ENCODE data around the gene CSNK1G2.

Gene CSNK1G2

DNA sequence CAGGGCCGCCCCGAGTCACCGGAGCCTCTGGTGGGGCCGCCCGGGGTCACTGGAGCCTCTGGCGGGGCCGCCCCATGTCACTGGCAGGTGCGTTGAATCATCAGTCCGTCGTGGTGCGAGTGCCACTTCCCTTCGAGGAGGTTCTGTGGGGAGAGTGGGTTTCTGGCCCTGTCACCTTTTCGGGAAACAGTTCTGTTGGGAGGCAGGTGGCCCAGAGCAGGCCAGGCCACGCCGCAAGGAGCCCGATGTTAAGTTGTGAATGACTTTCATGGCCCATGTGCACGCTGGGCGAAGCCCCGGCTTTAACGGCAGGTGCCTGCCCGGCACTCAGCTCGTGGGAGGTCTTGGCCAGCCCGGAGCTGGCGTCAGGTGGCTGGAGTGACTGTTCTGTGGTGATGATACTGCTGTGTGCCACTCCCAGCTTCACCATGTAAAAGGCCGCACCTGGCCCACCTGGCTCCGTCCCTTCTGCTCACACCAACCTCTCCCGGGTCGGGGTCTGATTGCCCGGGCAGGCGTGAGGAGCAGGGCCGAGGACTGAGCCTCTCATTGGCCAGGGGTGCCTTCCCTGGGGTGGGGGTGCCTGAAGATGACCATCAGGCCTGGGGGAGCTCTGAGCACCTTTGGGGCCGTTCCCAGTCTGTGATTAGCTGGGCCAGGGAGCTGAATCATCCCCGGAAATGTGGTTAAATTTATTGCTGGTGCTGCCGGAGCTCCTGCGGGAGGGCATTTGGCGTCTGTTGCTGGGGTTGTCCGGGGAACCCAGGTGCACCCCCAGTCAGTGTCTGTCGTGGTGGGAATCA lies 29.2 kb downstream of the CSNK1G2 start:
- TF ChIP-seq, protein P1, sequence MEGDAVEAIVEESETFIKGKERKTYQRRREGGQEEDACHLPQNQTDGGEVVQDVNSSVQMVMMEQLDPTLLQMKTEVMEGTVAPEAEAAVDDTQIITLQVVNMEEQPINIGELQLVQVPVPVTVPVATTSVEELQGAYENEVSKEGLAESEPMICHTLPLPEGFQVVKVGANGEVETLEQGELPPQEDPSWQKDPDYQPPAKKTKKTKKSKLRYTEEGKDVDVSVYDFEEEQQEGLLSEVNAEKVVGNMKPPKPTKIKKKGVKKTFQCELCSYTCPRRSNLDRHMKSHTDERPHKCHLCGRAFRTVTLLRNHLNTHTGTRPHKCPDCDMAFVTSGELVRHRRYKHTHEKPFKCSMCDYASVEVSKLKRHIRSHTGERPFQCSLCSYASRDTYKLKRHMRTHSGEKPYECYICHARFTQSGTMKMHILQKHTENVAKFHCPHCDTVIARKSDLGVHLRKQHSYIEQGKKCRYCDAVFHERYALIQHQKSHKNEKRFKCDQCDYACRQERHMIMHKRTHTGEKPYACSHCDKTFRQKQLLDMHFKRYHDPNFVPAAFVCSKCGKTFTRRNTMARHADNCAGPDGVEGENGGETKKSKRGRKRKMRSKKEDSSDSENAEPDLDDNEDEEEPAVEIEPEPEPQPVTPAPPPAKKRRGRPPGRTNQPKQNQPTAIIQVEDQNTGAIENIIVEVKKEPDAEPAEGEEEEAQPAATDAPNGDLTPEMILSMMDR (IDR thresholded peaks at IDR 0.05; ENCODE audit: low read depth, low read length, missing control alignments), result no peak
- H3K4me3 ChIP-seq (ENCODE audit: low read depth, low read length), result no peak overlapping the region
- no peak for DNase-seq (ENCODE audit: low read depth)

DNA sequence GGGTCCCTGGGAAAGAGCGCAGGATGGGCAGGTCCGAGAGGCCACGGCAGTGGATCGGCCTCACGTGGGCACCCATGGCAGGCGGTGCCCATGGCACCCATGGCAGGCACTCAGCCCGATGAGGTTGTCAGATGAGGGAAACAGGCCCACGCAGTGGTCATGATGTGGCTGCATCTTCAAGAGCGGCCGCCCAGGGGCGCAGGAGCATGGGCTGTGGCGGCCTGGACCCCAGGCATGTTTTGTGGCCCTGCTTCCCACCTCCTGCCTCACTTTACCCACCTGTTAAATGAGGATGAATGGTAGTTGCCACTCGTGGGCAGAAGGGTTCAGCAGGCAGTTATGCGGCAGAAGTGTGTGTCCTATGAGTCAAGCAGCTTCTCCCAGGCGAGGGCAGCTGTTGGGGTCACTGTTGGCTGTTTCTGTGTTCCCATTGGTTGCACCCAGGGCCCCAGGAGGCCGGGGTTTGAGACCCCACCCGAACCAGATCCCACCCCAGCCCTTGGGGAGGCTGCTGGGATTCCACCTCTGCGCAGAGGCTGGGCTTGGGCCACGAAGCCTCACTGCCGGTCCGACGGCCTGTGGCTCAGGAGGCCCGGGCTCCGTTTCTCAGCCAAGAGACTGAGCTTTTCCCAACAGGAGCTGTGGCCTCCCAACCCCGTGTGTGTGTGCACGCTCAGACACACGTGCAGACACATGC lies 30.0 kb downstream of the CSNK1G2 start:
- TF ChIP-seq, protein P1 (IDR thresholded peaks at IDR 0.05; ENCODE audit: low read depth, low read length, missing control alignments), result no peak
- DNase-seq (ENCODE audit: low read depth), result no peak
- H3K4me3 ChIP-seq (ENCODE audit: low read depth, low read length), result no peak overlapping the region

DNA sequence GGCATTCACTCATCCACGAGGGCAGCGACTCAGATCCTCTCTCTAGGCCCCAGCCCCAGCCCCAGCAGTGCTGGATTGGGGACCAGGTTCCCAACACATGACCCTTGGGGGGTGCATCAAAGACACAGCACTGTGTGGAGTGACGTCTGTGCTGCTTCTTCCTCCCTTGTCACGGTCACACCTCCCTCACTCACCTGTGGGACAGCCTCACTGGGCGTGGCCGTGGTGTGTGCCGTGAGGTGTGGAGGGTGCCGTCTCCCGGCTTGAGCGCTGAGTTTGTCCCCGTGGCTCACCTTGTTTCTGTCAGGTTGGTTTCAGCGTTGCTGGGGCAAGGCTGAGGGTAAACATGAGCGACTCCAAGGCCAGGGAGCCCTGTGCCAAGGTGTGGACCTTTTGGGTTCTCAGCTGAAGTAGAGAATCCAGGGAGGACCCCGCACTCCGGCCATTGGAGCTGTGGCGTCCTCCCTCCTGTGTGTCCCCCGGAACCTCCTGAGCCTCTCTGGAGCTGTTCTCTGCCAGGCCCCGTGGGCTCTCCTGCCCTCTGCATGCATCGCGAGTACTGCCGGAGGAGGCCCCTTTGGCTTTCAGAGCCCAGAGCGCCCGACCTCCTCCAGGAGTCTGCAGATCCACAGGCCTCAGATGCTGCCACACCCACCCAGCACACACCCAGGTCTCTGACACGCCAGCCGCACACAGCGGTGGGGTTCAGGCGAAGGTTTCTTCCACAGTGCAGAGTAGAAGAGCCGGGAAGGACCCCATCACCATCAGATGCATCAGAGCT lies 33.6 kb downstream of the CSNK1G2 start:
- no peak for DNase-seq (ENCODE audit: low read depth)
- TF ChIP-seq, protein P1 (IDR thresholded peaks at IDR 0.05; ENCODE audit: low read depth, low read length, missing control alignments), result no peak
- no peak overlapping the region for H3K4me3 ChIP-seq (ENCODE audit: low read depth, low read length)

DNA sequence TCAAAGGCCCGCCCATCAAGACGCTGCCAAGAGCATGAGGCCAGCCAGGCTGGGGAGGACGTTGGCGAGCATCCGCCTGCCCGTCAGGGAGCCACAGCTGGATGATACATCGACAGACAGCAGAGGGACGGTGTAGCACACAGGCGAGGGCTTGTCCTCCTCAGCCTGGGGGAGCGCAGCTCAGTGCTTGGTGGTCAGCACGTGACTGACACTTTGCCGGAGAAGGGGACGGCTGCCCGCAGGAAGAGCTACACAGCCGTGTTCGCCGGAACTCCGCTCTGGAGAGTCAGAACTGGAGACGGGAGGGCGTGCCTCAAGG lies 34.1 kb downstream of the CSNK1G2 start:
- TF ChIP-seq, protein P1 (IDR thresholded peaks at IDR 0.05; ENCODE audit: low read depth, low read length, missing control alignments), result no peak
- no peak overlapping the region for H3K4me3 ChIP-seq (ENCODE audit: low read depth, low read length)
- no peak for DNase-seq (ENCODE audit: low read depth)

DNA sequence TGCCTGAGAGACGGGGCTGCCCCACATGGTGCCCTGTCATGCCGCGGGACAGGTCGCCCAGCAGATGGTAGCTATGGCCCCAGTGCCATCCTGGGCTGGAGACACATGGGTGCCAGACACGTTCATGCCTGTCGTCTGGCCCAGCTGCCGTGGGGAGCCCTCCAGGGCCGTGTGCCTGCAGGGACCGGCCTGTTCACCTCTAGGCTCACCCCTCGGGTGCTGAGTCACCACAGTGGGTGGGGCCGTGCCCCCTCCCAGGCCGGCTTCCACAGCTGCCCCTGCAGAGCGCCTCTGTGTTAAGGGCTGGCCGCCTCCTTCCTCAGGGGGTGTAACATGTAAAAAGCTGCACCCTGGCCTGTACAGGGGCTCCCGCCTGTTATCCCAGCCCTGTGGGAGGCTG lies 36.1 kb downstream of the CSNK1G2 start:
- TF ChIP-seq, protein P1 (IDR thresholded peaks at IDR 0.05; ENCODE audit: low read depth, low read length, missing control alignments), result no peak
- DNase-seq (ENCODE audit: low read depth), result no peak
- no peak overlapping the region for H3K4me3 ChIP-seq (ENCODE audit: low read depth, low read length)

DNA sequence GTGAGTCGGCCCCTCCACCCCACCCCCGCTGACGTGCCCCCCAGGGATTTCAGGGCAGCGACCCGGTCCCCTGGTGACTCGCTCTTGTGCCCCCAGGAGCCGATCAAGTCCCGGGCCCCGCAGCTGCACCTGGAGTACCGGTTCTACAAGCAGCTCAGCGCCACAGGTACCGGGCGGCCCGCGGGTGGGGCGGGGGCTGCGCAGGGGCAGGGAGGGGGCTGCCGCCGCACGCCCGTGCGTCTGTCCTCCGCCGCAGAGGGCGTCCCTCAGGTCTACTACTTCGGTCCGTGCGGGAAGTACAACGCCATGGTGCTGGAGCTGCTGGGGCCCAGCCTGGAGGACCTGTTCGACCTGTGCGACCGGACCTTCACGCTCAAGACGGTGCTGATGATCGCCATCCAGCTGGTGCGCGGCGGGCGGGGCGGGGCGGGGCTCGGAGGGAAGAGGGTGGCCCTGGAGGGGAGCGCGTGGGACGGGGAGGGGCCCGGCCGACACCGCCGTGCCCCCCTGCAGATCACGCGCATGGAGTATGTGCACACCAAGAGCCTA lies 37.4 kb downstream of the CSNK1G2 start:
- no peak overlapping the region for H3K4me3 ChIP-seq (ENCODE audit: low read depth, low read length)
- TF ChIP-seq, protein P1 (IDR thresholded peaks at IDR 0.05; ENCODE audit: low read depth, low read length, missing control alignments), result no peak
- no peak for DNase-seq (ENCODE audit: low read depth)
